ENCODE results near the gene CWH43. TPM values are rescaled to one million over a fixed set of nuclear protein-coding genes. Genes with fewer than 3 reads are reported as not detected.
"Not testable (repeated sequence)": the region's sequence is repeated elsewhere in the genome, so short reads cannot be mapped to it uniquely, and the experiment has no call there.

The CWH43 gene
- total RNA-seq, 3 donors from 2014 or later = 0.66 TPM; not detected in 2

GRCh38 chr4:48949518-48950219, 36.4 kb upstream of the CWH43 start:
- Histone ChIP-seq H3K4me3 (no peak overlapping the region), H3K27me3 (no peaks in the 10 kb centered on the region), H3K27ac (no peak overlapping the region), H3K4me1 (no peaks in the 10 kb centered on the region), H3K9me3 (peaks cover 0 to 17% of the 10 kb centered on the region in 2 donors), H3K36me3 (no peaks in the 10 kb centered on the region)
- DNase-seq (ENCODE audit: low spot score in 2 of 2) = no peak
- TF ChIP-seq POLR2AphosphoS5 (IDR thresholded peaks at IDR 0.05) = no peak
- no peak for TF ChIP-seq POLR2A (IDR thresholded peaks at IDR 0.05)
- no peak for TF ChIP-seq CTCF (IDR thresholded peaks at IDR 0.05)
- intact Hi-C loops (cut with DNase I; ENCODE audit: low total_unique reads) = no loop called here

GRCh38 chr4:48954314-48954713, 31.8 kb upstream of the CWH43 start:
- H3K27ac ChIP-seq = peak overlapping the region in 1 of 2 donors; percentile 40
- H3K9me3 ChIP-seq = peaks cover 0 to 17% of the 10 kb centered on the region in 2 donors
- no peaks in the 10 kb centered on the region for H3K4me1 ChIP-seq
- H3K4me3 ChIP-seq = no peak overlapping the region
- no peaks in the 10 kb centered on the region for H3K27me3 ChIP-seq
- intact Hi-C loops (cut with DNase I; ENCODE audit: low total_unique reads) = no loop called here
- no peak for DNase-seq (ENCODE audit: low spot score in 2 of 2)
- TF ChIP-seq POLR2AphosphoS5 (IDR thresholded peaks at IDR 0.05) (no peak), CTCF (IDR thresholded peaks at IDR 0.05) (no peak), POLR2A (IDR thresholded peaks at IDR 0.05) (no peak)
- H3K36me3 ChIP-seq = no peaks in the 10 kb centered on the region

GRCh38 chr4:48957366-48957765, 28.7 kb upstream of the CWH43 start:
- H3K27ac ChIP-seq; DNase-seq (ENCODE audit: low spot score in 2 of 2); H3K9me3 ChIP-seq; H3K4me3 ChIP-seq; H3K27me3 ChIP-seq; H3K36me3 ChIP-seq; intact Hi-C loops (cut with DNase I; ENCODE audit: low total_unique reads); H3K4me1 ChIP-seq: not testable (repeated sequence)

- H3K4me1 ChIP-seq = no peaks in the 10 kb centered on the region
- H3K4me3 ChIP-seq = no peak overlapping the region
- no peak for DNase-seq (ENCODE audit: low spot score in 2 of 2)
- TF ChIP-seq POLR2A (IDR thresholded peaks at IDR 0.05) (no peak), POLR2AphosphoS5 (IDR thresholded peaks at IDR 0.05) (no peak), CTCF (IDR thresholded peaks at IDR 0.05) (no peak)
- no peak overlapping the region for H3K27ac ChIP-seq
- H3K36me3 ChIP-seq = no peaks in the 10 kb centered on the region
- H3K9me3 ChIP-seq = no peaks in the 10 kb centered on the region
- no peaks in the 10 kb centered on the region for H3K27me3 ChIP-seq
- intact Hi-C loops (cut with DNase I; ENCODE audit: low total_unique reads) = no loop called here
Observed at GRCh38 chr4:48958582-48958981, 27.5 kb upstream of the CWH43 start.

GRCh38 chr4:48960988-48961635, 25.0 kb upstream of the CWH43 start:
- Histone ChIP-seq H3K27me3 (no peaks in the 10 kb centered on the region), H3K36me3 (no peaks in the 10 kb centered on the region), H3K27ac (no peak overlapping the region), H3K4me3 (no peak overlapping the region), H3K4me1 (no peaks in the 10 kb centered on the region), H3K9me3 (no peaks in the 10 kb centered on the region)
- DNase-seq (ENCODE audit: low spot score in 2 of 2) = no peak
- intact Hi-C loops (cut with DNase I; ENCODE audit: low total_unique reads) = no loop called here
- TF ChIP-seq POLR2A (IDR thresholded peaks at IDR 0.05) (no peak), CTCF (IDR thresholded peaks at IDR 0.05) (no peak), POLR2AphosphoS5 (IDR thresholded peaks at IDR 0.05) (no peak)

Measured in breast epithelium (tissue), 4 donors.